Measurements from ENCODE around the gene PRSS36. TPM values are rescaled to one million over a fixed set of nuclear protein-coding genes. Genes with fewer than 3 reads are reported as not detected.
"Not testable (repeated sequence)": the region's sequence is repeated elsewhere in the genome, so short reads cannot be mapped to it uniquely, and the experiment has no call there.

The PRSS36 gene
- total RNA-seq, 1 experiment from 2014 or later: 0.23 TPM

- TF ChIP-seq TCF7L2 (IDR thresholded peaks at IDR 0.05; ENCODE audit: low read depth, low read length) (no peak), CTCF (IDR thresholded peaks at IDR 0.05) (no peak), REST (IDR thresholded peaks at IDR 0.05; ENCODE audit: insufficient read depth in 1 of 2, low read depth in 2 of 2, low read length in 1 of 2) (no peak), POLR2AphosphoS5 (IDR thresholded peaks at IDR 0.05; ENCODE audit: low read depth, low read length) (no peak), SIN3A (IDR thresholded peaks at IDR 0.05; ENCODE audit: borderline replicate concordance, insufficient read depth, low read depth, low read length) (no peak)
- Histone ChIP-seq H3K27me3 (ENCODE audit: control insufficient read depth, insufficient read depth, low read length) (no peaks in the 10 kb centered on the region), H3K4me3 (ENCODE audit: low read depth in 2 of 2, low read length in 2 of 2) (no peak overlapping the region), H3K9me3 (ENCODE audit: control insufficient read depth, insufficient read depth, low read depth, low read length) (no peaks in the 10 kb centered on the region), H3K36me3 (ENCODE audit: control insufficient read depth, insufficient read depth, low read length) (peaks cover 7% of the 10 kb centered on the region; the same call in 1 of the 2 replicates), H3K4me1 (ENCODE audit: control insufficient read depth, insufficient read depth, low read length) (0 out of 2 replicates have a peak, but pooled peaks cover 3% of the 10 kb centered on the region), H3K27ac (ENCODE audit: low read length) (no peak overlapping the region)
- POLR2A ChIA-PET: no interaction called here
- CTCF ChIA-PET: no interaction called here
- BruUV-seq (replicated peaks): no TSS peak
- intact Hi-C loops (cut with micrococcal nuclease; ENCODE audit: unreplicated experiment) (no loop called here), in situ Hi-C loops (cut with HindIII; ENCODE audit: low pct_unique_long_range_greater_than_20kb, low sequenced_read_pairs) (no loop called here)
- no peak for DNase-seq (ENCODE audit: low read depth, low spot score)
- ATAC-seq: no peak
These were observed 27.3 kb upstream of the PRSS36 start for GRCh38 chr16:31177136-31177535.

- intact Hi-C loops (cut with micrococcal nuclease; ENCODE audit: unreplicated experiment); H3K36me3 ChIP-seq (ENCODE audit: control insufficient read depth, insufficient read depth, low read length); POLR2A ChIA-PET; BruUV-seq (replicated peaks); H3K27me3 ChIP-seq (ENCODE audit: control insufficient read depth, insufficient read depth, low read length); DNase-seq (ENCODE audit: low read depth, low spot score); H3K4me1 ChIP-seq (ENCODE audit: control insufficient read depth, insufficient read depth, low read length); H3K27ac ChIP-seq (ENCODE audit: low read length); H3K9me3 ChIP-seq (ENCODE audit: control insufficient read depth, insufficient read depth, low read depth, low read length); in situ Hi-C loops (cut with HindIII; ENCODE audit: low pct_unique_long_range_greater_than_20kb, low sequenced_read_pairs); H3K4me3 ChIP-seq (ENCODE audit: low read depth in 2 of 2, low read length in 2 of 2); CTCF ChIA-PET: not testable (repeated sequence)
- ATAC-seq: 0 out of 2 replicates have a peak, but pooled peaks have one; percentile 42
These were observed 20.2 kb upstream of the PRSS36 start for GRCh38 chr16:31170048-31170447.

- ATAC-seq: no peak
- intact Hi-C loops (cut with micrococcal nuclease; ENCODE audit: unreplicated experiment): no loop called here
- no peak for DNase-seq (ENCODE audit: low read depth, low spot score)
- TF ChIP-seq SIN3A (IDR thresholded peaks at IDR 0.05; ENCODE audit: borderline replicate concordance, insufficient read depth, low read depth, low read length) (no peak), TCF7L2 (IDR thresholded peaks at IDR 0.05; ENCODE audit: low read depth, low read length) (no peak), REST (IDR thresholded peaks at IDR 0.05; ENCODE audit: insufficient read depth in 1 of 2, low read depth in 2 of 2, low read length in 1 of 2) (no peak), CTCF (IDR thresholded peaks at IDR 0.05) (no peak), POLR2AphosphoS5 (IDR thresholded peaks at IDR 0.05; ENCODE audit: low read depth, low read length) (no peak)
- no peaks in the 10 kb centered on the region for H3K27me3 ChIP-seq (ENCODE audit: control insufficient read depth, insufficient read depth, low read length)
- H3K4me1 ChIP-seq (ENCODE audit: control insufficient read depth, insufficient read depth, low read length): no peaks in the 10 kb centered on the region
- no peaks in the 10 kb centered on the region for H3K9me3 ChIP-seq (ENCODE audit: control insufficient read depth, insufficient read depth, low read depth, low read length)
- H3K36me3 ChIP-seq (ENCODE audit: control insufficient read depth, insufficient read depth, low read length): no peaks in the 10 kb centered on the region
- H3K4me3 ChIP-seq (ENCODE audit: low read depth in 2 of 2, low read length in 2 of 2): no peak overlapping the region
- no TSS peak for BruUV-seq (replicated peaks)
- in situ Hi-C loops (cut with HindIII; ENCODE audit: low pct_unique_long_range_greater_than_20kb, low sequenced_read_pairs): no loop called here
- no peak overlapping the region for H3K27ac ChIP-seq (ENCODE audit: low read length)
- ChIA-PET POLR2A (interaction anchor here (0.6 kb wide), 1 partner anchor 12 kb away, joined by 5 read pairs; no protein-coding TSS in a partner anchor), CTCF (no interaction called here)
These were observed 19.0 kb upstream of the PRSS36 start for GRCh38 chr16:31168848-31169247.
